Endothelial cell of umbilical vein (primary cell): ENCODE data around the gene ACAD11. TPM values are rescaled to one million over a fixed set of nuclear protein-coding genes. Genes with fewer than 3 reads are reported as not detected.

ENCODE experiments used
- BruUV-seq: library from RNA; stranded (reverse); fragments of 400-500 nt; replicated peaks from 2 replicates; lab custom pipeline; 2021; lab: Mats Ljungman, UMichigan
- CTCF ChIA-PET: fragments of 300-600, 350-600 bp; sonication (Branson Sonifier 250); formaldehyde crosslinking; loops from one replicate; lab custom pipeline; 2021; ENCODE audit warnings: antibody characterized with exemption, inconsistent platforms; lab: Charles Lee
- POLR2A ChIA-PET: fragments of 300-600, 350-600 bp; sonication (Branson Sonifier 250); formaldehyde crosslinking; loops from one replicate; lab custom pipeline; 2021; ENCODE audit warnings: antibody characterized with exemption, inconsistent platforms; lab: Charles Lee
- DNase-seq: peaks from one replicate; pipeline ENCODE4 v3.0.0-alpha.2; 2011; ENCODE audit warnings: low read depth, low spot score
- FAIRE-seq: peaks from 2 replicates; lab custom pipeline; 2011; peaks lifted over from hg19 to GRCh38; lab: Jason Lieb, UNC
- H2AFZ ChIP-seq: 2 replicates; pipeline ENCODE4 v1.6.0; 2012; ENCODE audit warnings: low read depth, low read length, control low read depth, inconsistent platforms
- H3K27ac ChIP-seq: 2 replicates; pipeline ENCODE4 v1.5.1; 2011; ENCODE audit warnings: low read depth, mild to moderate bottlenecking, control low read depth, low read length, moderate library complexity; ENCODE audit not compliant: insufficient read depth
- H3K27me3 ChIP-seq, 2 experiments: 2 replicates each; pipeline versions ENCODE4 v1.6.0 to v1.6.1; 2011; ENCODE audit warnings: low read length in 2 of 2, mixed read lengths in 1 of 2; ENCODE audit not compliant: control insufficient read depth in 2 of 2, insufficient read depth in 2 of 2
- H3K36me3 ChIP-seq, 2 experiments: 2 replicates in 1 of 2; 3 replicates in 1 of 2; pipeline ENCODE4 v1.5.1; 2011; ENCODE audit warnings: low read length in 2 of 2, mild to moderate bottlenecking in 1 of 2, moderate library complexity in 1 of 2; ENCODE audit not compliant: control insufficient read depth in 2 of 2, insufficient read depth in 2 of 2; ENCODE audit errors: extremely low read depth in 1 of 2
- H3K4me1 ChIP-seq: 3 replicates; pipeline ENCODE4 v1.5.1; 2011; ENCODE audit warnings: mild to moderate bottlenecking, low read length; ENCODE audit not compliant: control insufficient read depth, insufficient read depth; ENCODE audit errors: extremely low read depth
- H3K4me2 ChIP-seq: 2 replicates; pipeline ENCODE4 v1.6.1; 2011; ENCODE audit warnings: low read length, control low read depth, mixed read lengths; ENCODE audit not compliant: insufficient read depth
- H3K4me3 ChIP-seq, 3 experiments: fragments of 200-600 bp in 1 of 3; sonication (generic), shearing (Covaris generic) in 1 of 3; replicated peaks in 1 of 3; 2 replicates each; pipeline ENCODE4 v1.5.1; 2011 to 2016; ENCODE audit warnings: control low read depth in 3 of 3, low read length in 3 of 3, mild to moderate bottlenecking in 2 of 3, inconsistent platforms in 1 of 3, low read depth in 1 of 3, moderate library complexity in 1 of 3; ENCODE audit not compliant: insufficient read depth in 1 of 3
- H3K79me2 ChIP-seq: 2 replicates; pipeline ENCODE4 v1.6.0; 2012; ENCODE audit warnings: low read length, inconsistent platforms; ENCODE audit not compliant: control insufficient read depth, insufficient read depth
- H3K9ac ChIP-seq: replicated peaks from 2 replicates; pipeline ENCODE3; 2011; ENCODE audit warnings: low read length, control low read depth; ENCODE audit not compliant: insufficient read depth; ENCODE audit errors: extremely low read depth
- H3K9me1 ChIP-seq: replicated peaks from 3 replicates; pipeline ENCODE4 v1.6.0; 2011; ENCODE audit warnings: mild to moderate bottlenecking, low read length; ENCODE audit not compliant: control insufficient read depth, insufficient read depth; ENCODE audit errors: extremely low read depth
- H3K9me3 ChIP-seq: replicated peaks from 2 replicates; pipeline ENCODE4 v1.5.1; 2012; ENCODE audit warnings: low read length, inconsistent platforms; ENCODE audit not compliant: control insufficient read depth, insufficient read depth
- H4K20me1 ChIP-seq: replicated peaks from 2 replicates; pipeline ENCODE3; 2011; ENCODE audit warnings: mild to moderate bottlenecking, low read length; ENCODE audit not compliant: control insufficient read depth, insufficient read depth; ENCODE audit errors: extremely low read depth
- CTCF ChIP-seq, 2 donors: IDR thresholded peaks; 1 replicate in 1 of 2; 2 replicates in 1 of 2; pipeline ENCODE4 v1.5.1; 2011; ENCODE audit warnings: low read length in 2 of 2, mild to moderate bottlenecking in 2 of 2, moderate library complexity in 2 of 2, control low read depth in 1 of 2, inconsistent platforms in 1 of 2, low read depth in 1 of 2; ENCODE audit not compliant: insufficient read depth in 1 of 2; ENCODE audit errors: extremely low read depth in 1 of 2
- EZH2 ChIP-seq: IDR thresholded peaks from 2 replicates; pipeline ENCODE4 v1.6.1; 2012; ENCODE audit warnings: borderline replicate concordance, low read depth, mild to moderate bottlenecking, moderate library complexity, low read length, inconsistent platforms; ENCODE audit not compliant: severe bottlenecking
- FOS ChIP-seq: IDR thresholded peaks from 2 replicates; pipeline ENCODE4 v1.6.1; 2011; ENCODE audit warnings: mild to moderate bottlenecking, low read length, moderate library complexity, borderline replicate concordance; ENCODE audit not compliant: insufficient read depth
- GATA2 ChIP-seq: IDR thresholded peaks from 2 replicates; pipeline ENCODE4 v1.7.0; 2011; ENCODE audit warnings: low read depth, mild to moderate bottlenecking, moderate library complexity, mixed read lengths, low read length; ENCODE audit not compliant: insufficient read length, insufficient read depth
- JUN ChIP-seq: IDR thresholded peaks from 2 replicates; pipeline ENCODE4 v1.6.1; 2011; ENCODE audit warnings: borderline replicate concordance, low read depth; ENCODE audit not compliant: insufficient read length, insufficient read depth
- MAX ChIP-seq: IDR thresholded peaks from 2 replicates; pipeline ENCODE4 v1.6.1; 2011; ENCODE audit not compliant: insufficient read depth, insufficient read length
- MYC ChIP-seq: IDR thresholded peaks from one replicate; pipeline ENCODE4 v1.6.1; 2011; ENCODE audit warnings: mild to moderate bottlenecking, low read depth, low read length
- POLR2A ChIP-seq: IDR thresholded peaks from 2 replicates; pipeline ENCODE4 v1.6.1; 2012; ENCODE audit warnings: low read depth, mild to moderate bottlenecking, control low read depth, low read length
- POLR2AphosphoS5 ChIP-seq: IDR thresholded peaks from 2 replicates; pipeline ENCODE4 v1.6.1; 2012; ENCODE audit warnings: low read depth, mild to moderate bottlenecking, control low read depth, low read length, moderate library complexity; ENCODE audit not compliant: insufficient read depth
- dilution Hi-C: fragments of 300-500 bp; cut with MboI; formaldehyde crosslinking; loops from one replicate; pipeline ENCODE4 v1.15.0; 2019; ENCODE audit warnings: low sequenced_read_pairs; ENCODE audit not compliant: extremely low pct_ligation_motif_present
- intact Hi-C: fragments of 100-400 bp; cut with micrococcal nuclease; formaldehyde crosslinking; loops from one replicate; pipeline ENCODE4 v1.10.0; 2022
- polyA plus RNA-seq, 4 experiments: library from polyadenylated mRNA; depleted of rRNA in 3 of 4; stranded (reverse) in 3 of 4; unstranded in 1 of 4; fragments of >200 nt; gene quantifications; 2 replicates each; pipeline versions ENCODE4 v1.2.1 to v1.2.3, GENCODE V29; 2011 to 2012; ENCODE audit warnings: missing spikeins in 1 of 4
- total RNA-seq: library from RNA; stranded (reverse); gene quantifications from 2 replicates; pipeline ENCODE4 v1.2.3, GENCODE V29; 2021

ACAD11 gene
- total and polyA plus RNA-seq, 2 donors (not counting 3 experiments of a cell fraction or from before 2014, with no cell fraction given): 9.6 to 17.9 TPM

GRCh38 chr3:132587401-132587800, 72.2 kb downstream of the ACAD11 start:
- no peak for FAIRE-seq
- H3K27ac ChIP-seq: no peak overlapping the region
- no peak overlapping the region for H3K4me2 ChIP-seq
- no peak overlapping the region for H3K9ac ChIP-seq
- CTCF ChIA-PET: interaction anchor here (0.8 to 0.9 kb wide), 2 partner anchors 10 to 55 kb away, joined by 3 read pairs; no protein-coding TSS in a partner anchor
- no peaks in the 10 kb centered on the region for H3K36me3 ChIP-seq
- TF ChIP-seq EZH2 (no peak), MYC (no peak), JUN (no peak), CTCF (IDR thresholded peaks at IDR 0.05; ENCODE audit: extremely low read depth in 1 of 2, insufficient read depth in 1 of 2, low read depth in 1 of 2, low read length in 2 of 2) (no peak), GATA2 (no peak), POLR2A (no peak), MAX (no peak), POLR2AphosphoS5 (no peak), FOS (no peak)
- intact Hi-C loops (no loop called here), dilution Hi-C loops (no loop called here)
- H4K20me1 ChIP-seq: no peaks in the 10 kb centered on the region
- H3K4me1 ChIP-seq: no peaks in the 10 kb centered on the region
- POLR2A ChIA-PET: no interaction called here
- no peaks in the 10 kb centered on the region for H3K79me2 ChIP-seq
- H3K9me1 ChIP-seq: no peaks in the 10 kb centered on the region
- no peak overlapping the region for H3K4me3 ChIP-seq
- no TSS peak for BruUV-seq
- H3K27me3 ChIP-seq: no peaks in the 10 kb centered on the region
- no peak overlapping the region for H2AFZ ChIP-seq
- H3K9me3 ChIP-seq: no peaks in the 10 kb centered on the region
- DNase-seq: no peak
